SKM-1 (cell line): ENCODE measurements around the gene FGG.

Source experiments
- DNase-seq: peaks from one replicate; lab custom pipeline; 2025; ENCODE audit not compliant: unreplicated experiment; lab: John Stamatoyannopoulos, UW

Gene FGG

GRCh38 chr4:154612472-154613414, at the start of gene FGG:
TSS of gene FGG (minus strand) at chr4:154612656. CDS start at chr4:154612609, 47 bp downstream.
- no peak for DNase-seq

DNA sequence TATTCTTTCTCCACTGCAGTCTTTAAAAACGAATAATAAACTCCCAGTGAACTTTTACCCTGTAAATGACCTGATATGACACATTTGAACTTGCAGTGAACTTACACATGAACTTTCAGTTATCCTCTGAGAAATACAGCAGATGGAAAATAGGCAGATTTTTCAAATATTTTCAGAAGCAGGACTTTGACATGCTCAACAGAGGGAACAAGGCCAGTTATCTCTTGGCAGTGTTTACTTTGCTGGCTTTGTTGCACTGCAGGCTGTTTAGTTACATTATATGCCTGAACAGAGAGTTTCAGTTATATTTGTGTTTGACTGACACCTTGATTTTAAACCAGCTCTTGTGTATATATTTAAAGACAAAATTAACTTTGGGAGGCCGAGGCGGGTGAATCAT, 47.6 kb upstream of the FGG start:
- DNase-seq: no peak

GRCh38 chr4:154658680-154659405, 46.4 kb upstream of the FGG start:
- no peak for DNase-seq

DNA sequence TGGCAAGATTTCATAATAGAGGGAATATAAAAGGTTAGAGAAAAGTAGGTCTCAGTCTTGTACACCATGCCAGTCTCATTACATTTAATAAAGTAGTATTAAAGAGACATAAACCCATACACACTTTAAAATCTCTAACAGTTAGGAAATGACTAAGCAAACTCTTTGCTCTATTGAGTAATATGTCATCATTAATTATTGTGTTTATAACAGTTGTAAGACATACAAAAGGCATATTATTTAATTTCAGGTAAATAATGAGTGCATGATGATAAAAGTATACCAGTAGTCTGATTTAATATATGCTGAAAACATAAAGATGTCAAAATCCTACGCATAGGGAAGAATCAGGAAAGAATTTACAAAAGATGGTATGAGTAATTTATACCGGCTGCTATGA, 31.0 kb upstream of the FGG start:
- no peak for DNase-seq

- DNase-seq: no peak
These were observed 30.0 kb upstream of the FGG start for GRCh38 chr4:154642373-154643009.

DNA sequence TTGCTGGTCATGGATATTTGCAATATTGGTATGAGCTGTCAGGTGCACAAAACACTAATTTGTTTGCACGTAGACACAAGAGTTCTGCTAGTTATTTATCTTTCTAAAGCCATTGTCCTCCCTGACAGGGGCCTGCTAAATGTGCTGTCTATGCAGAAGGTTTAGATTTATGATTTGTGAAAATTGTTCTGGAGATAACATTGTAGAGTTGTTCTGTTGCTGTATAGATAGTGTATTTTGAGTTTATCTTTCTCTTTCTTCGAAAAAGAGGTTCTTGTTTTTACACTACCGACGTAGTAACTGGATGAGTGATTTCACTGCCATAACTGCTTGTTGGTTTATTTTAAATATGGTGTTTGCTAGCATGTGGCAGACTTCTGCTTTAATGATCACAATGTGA, 28.5 kb upstream of the FGG start:
- no peak for DNase-seq

DNA sequence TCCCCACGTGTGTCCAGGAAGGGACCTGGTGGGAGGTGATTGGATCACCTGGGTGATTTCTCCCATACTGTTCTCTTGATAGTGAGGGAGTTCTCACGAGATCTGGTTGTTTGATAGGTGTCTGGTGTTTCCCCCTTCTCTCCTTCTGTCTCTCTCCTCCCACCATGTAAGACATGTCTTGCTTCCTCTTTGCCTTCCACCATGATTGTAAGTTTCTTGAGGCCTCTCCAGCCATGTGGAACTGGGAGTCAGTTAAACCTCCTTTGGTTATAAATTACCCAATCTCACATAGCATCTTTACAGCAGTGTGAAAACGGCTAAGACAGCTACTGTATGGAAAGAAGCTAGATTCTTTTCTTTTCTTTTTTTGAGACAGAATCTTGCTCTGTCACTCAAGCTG, 21.6 kb upstream of the FGG start:
- no peak for DNase-seq

GRCh38 chr4:154631828-154632227, 19.4 kb upstream of the FGG start:
- DNase-seq: no peak

GRCh38 chr4:154630324-154630723, 17.9 kb upstream of the FGG start:
- no peak for DNase-seq

DNA sequence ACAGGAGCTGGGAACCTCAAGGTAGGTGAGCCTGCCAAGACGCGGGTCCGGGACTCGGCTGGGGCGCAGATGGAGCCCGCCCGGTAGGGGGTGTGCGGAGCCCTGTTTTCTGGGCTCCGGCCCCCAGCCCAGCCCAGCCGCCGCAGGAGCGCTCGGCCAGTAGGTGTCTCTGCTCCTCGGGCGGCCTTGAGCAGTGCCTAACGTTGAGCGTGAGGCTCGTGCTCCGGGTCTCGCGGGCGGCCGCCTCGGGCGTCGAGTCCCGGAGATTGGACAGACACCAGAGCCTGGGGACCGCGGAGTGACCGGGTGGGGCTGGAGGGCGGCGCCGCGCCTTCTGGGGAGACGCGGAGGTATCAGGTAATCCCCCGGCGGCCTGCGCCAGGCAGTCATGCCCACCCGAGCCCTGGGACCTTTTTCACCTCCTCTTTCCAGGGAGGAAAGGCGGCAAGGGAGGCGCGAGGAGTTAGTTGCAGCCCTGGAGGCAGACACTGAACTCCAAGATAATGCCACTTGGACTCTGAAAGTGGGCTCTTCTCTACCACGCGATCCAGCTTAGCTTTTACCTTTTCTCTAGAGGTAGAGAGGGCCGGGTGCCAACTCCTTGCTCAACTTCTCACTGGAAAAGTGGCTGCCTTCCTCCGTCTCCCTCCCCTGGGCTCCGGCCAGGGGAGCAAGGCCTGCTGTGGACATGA, 14.5 kb upstream of the FGG start:
- DNase-seq: no peak

GRCh38 chr4:154625971-154626370, 13.5 kb upstream of the FGG start:
- DNase-seq: no peak

GRCh38 chr4:154623995-154624394, 11.5 kb upstream of the FGG start:
- DNase-seq: no peak

GRCh38 chr4:154623436-154623835, 11.0 kb upstream of the FGG start:
- no peak for DNase-seq

DNA sequence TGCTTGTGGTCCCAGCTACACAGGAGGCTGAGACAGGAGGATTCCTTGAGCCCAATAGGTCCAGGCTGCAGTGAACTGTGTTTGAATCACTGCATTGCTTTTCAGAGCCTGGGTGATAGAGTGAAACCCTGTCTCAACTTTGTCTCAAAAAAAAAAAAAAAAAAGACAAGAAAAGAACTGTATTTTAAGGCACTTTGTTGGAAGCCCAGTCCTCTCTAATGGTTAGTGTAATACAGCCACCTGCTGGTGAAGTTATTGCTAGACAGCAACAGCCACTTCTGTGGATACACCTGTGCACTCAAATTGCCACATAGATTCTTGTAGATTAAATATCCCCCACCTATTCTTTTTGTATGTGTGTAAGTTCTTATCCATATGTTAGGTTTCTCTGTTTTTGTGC, 10.1 kb upstream of the FGG start:
- DNase-seq: no peak

GRCh38 chr4:154620111-154620510, 7.7 kb upstream of the FGG start:
- DNase-seq: no peak

GRCh38 chr4:154618708-154619315, 6.4 kb upstream of the FGG start:
- peak; percentile 53 for DNase-seq

DNA sequence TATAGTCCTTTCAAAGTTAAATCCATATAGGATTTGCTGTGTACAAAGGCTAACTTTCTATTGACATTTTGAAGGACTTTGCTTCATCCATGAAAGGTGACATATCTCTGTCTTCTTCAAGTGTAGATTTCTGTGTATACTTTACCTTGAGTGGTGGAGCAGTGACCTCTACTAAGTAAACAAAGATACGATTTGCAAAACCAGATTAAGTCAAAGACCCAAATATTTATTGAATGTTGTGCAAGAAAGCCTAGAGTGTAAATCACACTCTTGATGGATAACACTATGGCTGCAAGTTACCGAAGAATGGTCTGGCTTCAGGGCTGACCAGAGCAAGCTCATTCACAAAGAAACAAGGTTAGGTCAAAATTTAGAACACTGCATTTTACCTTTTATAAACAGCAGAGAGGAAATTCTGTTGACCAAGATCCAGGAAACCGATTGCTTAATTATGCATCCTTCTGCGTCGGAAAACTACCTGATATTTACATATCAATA, 5.4 kb upstream of the FGG start:
- no peak for DNase-seq

- DNase-seq: no peak
These were observed 4.3 kb upstream of the FGG start for GRCh38 chr4:154616731-154617130.

GRCh38 chr4:154616287-154616686, 3.8 kb upstream of the FGG start:
- no peak for DNase-seq

GRCh38 chr4:154615211-154615610, 2.8 kb upstream of the FGG start:
- no peak for DNase-seq

GRCh38 chr4:154614306-154614705, 1.9 kb upstream of the FGG start:
- DNase-seq: no peak
